BJ (cell line): ENCODE results near the gene SLC1A5. TPM values are rescaled to one million over a fixed set of nuclear protein-coding genes. Genes with fewer than 3 reads are reported as not detected.
"Not testable (repeated sequence)": the region's sequence is repeated elsewhere in the genome, so short reads cannot be mapped to it uniquely, and the experiment has no call there.

Experiments
- CTCF ChIA-PET: fragments of 350-600 bp; formaldehyde crosslinking; extraction: SDS; loops from one replicate; lab custom pipeline; 2021; ENCODE audit warnings: antibody characterized with exemption, inconsistent platforms; lab: Yijun Ruan, JAX
- POLR2A ChIA-PET: fragments of 300-600 bp; sonication (Branson Sonifier 250); formaldehyde crosslinking; extraction: SDS; loops from one replicate; lab custom pipeline; 2021; ENCODE audit warnings: antibody characterized with exemption; lab: Charles Lee
- DNase-seq: peaks from one replicate; pipeline ENCODE4 v3.0.0-alpha.2; 2011; ENCODE audit warnings: low read depth
- H3K27me3 ChIP-seq: 2 replicates; pipeline ENCODE4 v1.6.0; 2011; ENCODE audit warnings: low read length; ENCODE audit not compliant: control insufficient read depth, insufficient read depth
- H3K36me3 ChIP-seq: 2 replicates; pipeline ENCODE4 v1.5.1; 2011; ENCODE audit warnings: low read length; ENCODE audit not compliant: control insufficient read depth, insufficient read depth
- H3K4me3 ChIP-seq: 2 replicates; pipeline ENCODE4 v1.5.1; 2011; ENCODE audit warnings: low read depth, mild to moderate bottlenecking, control low read depth, low read length
- polyA plus RNA-seq: library from polyadenylated mRNA; depleted of rRNA; stranded (reverse); fragments of >200 nt; gene quantifications from 2 replicates; pipeline ENCODE4 v1.2.3, GENCODE V29; 2011
- TF ChIP-seq, protein P1 (sequence below): IDR thresholded peaks from 2 replicates; pipeline ENCODE4 v1.5.1; 2011; ENCODE audit warnings: low read depth, mild to moderate bottlenecking, control low read depth, inconsistent platforms, low read length, moderate library complexity; ENCODE audit not compliant: insufficient read depth

The SLC1A5 gene
- polyA plus RNA-seq, 1 experiment: 506 TPM

DNA sequence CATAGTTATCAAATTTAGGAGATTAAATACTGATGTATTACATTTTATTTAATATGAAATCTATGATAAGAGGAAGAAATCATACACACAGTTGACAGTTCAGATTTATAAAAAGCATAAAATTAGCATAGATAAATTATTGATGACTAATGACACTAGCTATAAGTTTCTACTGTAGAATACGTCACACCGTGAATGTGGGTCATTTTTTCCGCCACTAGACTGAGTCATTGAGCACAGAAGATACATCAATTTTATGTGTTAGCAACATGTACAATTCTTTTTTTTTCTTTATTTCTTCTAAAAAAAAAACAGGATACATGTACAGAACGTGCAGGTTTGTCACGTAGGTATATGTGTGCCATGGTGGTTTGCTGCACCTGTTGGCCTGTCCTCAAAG is 40.1 kb upstream of the SLC1A5 start:
- no peaks in the 10 kb centered on the region for H3K36me3 ChIP-seq
- ChIA-PET CTCF (no interaction called here), POLR2A (no interaction called here)
- no peak for DNase-seq
- H3K4me3 ChIP-seq: no peak overlapping the region
- TF ChIP-seq, protein P1, sequence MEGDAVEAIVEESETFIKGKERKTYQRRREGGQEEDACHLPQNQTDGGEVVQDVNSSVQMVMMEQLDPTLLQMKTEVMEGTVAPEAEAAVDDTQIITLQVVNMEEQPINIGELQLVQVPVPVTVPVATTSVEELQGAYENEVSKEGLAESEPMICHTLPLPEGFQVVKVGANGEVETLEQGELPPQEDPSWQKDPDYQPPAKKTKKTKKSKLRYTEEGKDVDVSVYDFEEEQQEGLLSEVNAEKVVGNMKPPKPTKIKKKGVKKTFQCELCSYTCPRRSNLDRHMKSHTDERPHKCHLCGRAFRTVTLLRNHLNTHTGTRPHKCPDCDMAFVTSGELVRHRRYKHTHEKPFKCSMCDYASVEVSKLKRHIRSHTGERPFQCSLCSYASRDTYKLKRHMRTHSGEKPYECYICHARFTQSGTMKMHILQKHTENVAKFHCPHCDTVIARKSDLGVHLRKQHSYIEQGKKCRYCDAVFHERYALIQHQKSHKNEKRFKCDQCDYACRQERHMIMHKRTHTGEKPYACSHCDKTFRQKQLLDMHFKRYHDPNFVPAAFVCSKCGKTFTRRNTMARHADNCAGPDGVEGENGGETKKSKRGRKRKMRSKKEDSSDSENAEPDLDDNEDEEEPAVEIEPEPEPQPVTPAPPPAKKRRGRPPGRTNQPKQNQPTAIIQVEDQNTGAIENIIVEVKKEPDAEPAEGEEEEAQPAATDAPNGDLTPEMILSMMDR: no peak
- H3K27me3 ChIP-seq: no peaks in the 10 kb centered on the region

DNA sequence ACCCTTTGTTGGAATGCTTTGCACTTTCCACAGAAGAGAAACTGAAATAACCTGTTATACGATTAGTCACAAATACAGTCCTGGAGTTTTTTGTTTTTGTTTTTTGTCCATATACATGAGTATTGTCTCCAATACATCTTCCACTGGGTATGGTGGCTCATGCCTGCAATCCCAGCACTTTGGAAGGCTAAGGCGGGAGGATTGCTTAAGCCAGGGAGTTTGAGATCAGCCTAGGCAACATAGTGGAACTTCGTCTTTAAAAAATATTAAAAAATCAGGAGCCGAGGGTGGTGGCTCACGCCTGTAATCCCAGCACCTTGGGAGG is 37.3 kb upstream of the SLC1A5 start:
- no peak for DNase-seq
- TF ChIP-seq, protein P1: no peak
- no peak overlapping the region for H3K4me3 ChIP-seq
- ChIA-PET CTCF (no interaction called here), POLR2A (no interaction called here)
- H3K27me3 ChIP-seq: no peaks in the 10 kb centered on the region
- no peaks in the 10 kb centered on the region for H3K36me3 ChIP-seq

DNA sequence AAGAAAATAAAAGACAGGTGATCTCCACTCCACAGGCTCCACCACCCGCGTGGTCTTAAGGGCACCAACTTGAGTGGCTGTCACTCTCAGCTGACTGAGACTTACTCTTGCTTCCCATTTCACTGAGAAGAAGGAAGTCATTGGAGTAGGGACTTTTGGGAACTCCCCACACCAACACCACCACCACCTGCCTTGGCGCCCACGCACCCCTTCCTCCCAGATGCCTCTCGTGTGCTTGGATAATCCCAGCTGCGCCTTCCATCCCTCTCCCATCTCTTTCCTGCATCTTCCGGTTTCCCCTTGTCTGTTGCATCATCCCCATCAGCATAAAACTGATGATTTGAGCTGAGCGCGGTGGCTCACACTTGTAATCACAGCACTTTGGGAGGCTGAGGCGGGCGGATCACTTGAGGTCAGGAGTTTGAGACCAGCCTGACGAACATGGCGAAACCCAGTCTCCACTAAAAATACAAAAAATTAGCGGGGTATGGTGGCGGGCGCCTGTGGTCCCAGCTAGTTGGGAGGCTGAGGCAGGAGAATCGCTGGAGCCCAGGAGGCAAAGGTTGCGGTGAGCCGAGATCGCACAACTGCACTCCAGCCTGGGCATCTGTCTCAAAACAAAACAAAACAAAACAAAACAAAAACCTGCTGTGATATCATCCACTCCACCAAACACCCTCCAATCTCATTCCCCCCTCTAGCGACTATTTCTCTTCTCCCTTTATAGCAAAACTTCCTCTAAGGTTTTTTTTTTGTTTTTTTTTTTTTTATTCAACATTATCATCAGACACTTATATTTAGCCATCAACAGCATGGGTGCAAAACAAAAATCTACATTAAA is 36.7 kb upstream of the SLC1A5 start:
- Histone ChIP-seq H3K4me3 (no peak overlapping the region), H3K27me3 (no peaks in the 10 kb centered on the region), H3K36me3 (no peaks in the 10 kb centered on the region)
- no peak for DNase-seq
- POLR2A ChIA-PET: no interaction called here
- CTCF ChIA-PET: no interaction called here
- TF ChIP-seq, protein P1: no peak

DNA sequence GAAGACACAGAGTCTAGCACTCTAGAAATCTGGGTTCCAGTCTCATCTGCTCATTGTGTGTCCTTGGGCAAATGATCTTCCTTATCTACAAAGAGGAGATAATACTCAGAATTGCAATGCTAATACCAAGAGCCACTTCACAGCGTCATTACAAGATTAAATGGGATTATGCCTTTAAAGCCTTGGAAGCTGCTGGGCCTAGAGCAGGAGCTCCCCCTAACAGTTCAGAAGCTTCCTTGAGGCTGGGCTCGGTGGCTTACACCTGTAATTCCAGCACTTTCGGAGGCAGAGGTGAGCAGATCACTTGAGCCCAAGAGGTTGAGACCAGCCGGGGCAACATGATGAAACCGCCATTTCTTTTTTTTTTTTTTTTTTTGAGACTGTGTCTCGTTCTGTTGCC is 34.7 kb upstream of the SLC1A5 start:
- Histone ChIP-seq H3K36me3 (no peaks in the 10 kb centered on the region), H3K4me3 (no peak overlapping the region), H3K27me3 (no peaks in the 10 kb centered on the region)
- POLR2A ChIA-PET: no interaction called here
- TF ChIP-seq, protein P1: no peak
- CTCF ChIA-PET: interaction anchor here (0.9 kb wide), 1 partner anchor 67 kb away, joined by 3 read pairs; no protein-coding TSS in a partner anchor
- DNase-seq: no peak

DNA sequence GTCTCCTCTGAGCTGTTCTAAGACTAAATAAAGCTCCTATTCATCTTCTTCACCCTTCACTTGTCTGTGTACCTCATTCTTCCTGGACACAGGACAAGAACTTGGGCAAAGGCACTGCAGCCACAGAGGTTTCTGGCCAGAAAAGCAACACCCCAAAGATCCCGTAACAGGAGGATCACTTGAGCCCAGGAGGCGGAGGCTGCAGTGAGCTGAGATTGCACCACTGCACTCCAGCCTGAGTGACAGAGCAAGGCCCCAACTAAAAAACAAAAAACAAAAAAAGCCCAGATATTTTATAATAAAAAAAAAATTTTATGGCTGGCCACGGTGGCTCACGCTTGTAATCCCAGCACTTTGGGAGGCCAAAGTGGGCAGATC is 34.0 kb upstream of the SLC1A5 start:
- H3K4me3 ChIP-seq, DNase-seq, POLR2A ChIA-PET, H3K27me3 ChIP-seq, H3K36me3 ChIP-seq: not testable (repeated sequence)
- CTCF ChIA-PET: interaction anchor here (0.9 to 1.6 kb wide), 2 partner anchors 35 to 66 kb away, joined by 3 read pairs; no protein-coding TSS in a partner anchor
